ENCODE data around the gene SMARCA2.

The SMARCA2 gene

DNA sequence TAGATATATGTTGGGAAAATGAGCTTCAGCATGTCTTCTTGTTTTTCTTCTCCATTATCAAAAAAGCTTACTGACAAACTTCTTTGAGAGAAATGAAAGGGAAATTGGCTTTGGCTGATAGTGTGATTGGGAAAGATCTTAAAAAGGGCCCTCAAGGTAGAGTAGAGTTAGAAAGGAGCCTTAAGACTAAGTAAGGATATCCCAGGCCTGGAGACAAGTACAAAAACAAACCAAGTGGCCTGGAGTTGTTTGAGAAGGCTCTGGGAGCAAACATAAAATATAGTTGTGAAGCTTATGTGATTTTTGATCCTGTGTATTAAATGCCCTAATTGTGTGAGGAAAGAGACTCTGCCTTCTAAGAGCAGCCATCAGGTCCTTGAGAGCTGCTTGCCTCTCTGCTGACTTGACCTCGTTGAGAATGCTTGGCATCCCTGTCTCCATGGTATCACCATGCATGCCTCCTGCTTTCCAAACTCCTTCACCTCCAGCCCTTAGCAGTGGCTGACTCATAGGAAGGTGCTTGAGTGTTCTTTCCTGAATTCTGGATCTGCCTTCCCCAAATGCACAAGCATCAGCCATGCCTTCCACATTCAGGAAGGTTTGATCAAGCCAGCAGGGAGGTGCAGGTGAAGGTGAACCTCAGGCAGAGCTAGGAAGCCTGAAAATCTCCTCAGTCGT is 78.9 kb downstream of the SMARCA2 start:
- peak; percentile 51 for DNase-seq (ENCODE audit: low read depth)

DNA sequence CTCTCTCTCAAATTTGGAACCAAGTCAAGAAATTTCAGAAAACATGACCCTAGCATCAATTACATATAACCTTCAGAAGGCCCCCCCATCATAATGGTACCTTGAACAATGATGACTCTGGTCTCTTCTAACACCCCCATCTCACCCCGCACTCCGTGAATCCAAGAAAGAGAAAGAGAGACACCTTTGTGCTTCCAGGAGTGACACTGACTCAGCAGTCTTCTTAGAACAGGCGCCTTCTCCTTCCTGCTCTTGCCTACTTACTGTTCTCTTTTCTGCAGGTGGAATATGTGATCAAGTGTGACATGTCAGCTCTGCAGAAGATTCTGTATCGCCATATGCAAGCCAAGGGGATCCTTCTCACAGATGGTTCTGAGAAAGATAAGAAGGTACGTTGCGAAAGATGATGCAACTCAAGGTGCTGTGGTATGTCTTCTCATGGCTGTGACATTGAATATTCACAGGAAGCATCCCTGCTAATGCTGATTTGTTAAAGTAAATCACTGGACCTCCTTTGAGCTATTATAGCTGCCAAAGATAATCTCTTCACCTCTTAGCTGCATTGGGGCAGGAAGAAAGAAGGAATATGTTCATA is 81.3 kb downstream of the SMARCA2 start:
- DNase-seq (ENCODE audit: low read depth): peak; percentile 52

DNA sequence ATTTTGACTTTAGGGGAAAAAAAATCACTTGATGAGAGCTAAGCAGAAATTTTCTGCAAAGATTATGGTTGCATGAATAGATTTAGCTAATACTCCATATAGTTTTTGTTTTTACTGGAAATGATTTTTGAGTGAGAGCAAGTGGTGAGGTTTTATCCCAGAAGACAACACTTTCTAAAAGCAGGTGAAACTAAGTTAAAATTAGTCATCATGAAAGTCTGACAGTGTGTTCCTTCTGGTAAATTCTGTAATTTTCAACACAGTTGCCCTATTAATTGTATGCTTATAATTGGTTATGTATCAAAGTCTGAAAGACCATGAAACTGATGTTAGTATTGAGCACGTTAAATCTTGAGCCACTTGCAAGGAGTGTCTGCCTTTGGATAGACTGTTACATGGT is 91.5 kb downstream of the SMARCA2 start:
- no peak for DNase-seq (ENCODE audit: low read depth)

- DNase-seq (ENCODE audit: low read depth): peak; percentile 57
Observed at GRCh38 chr9:2107906-2108451, 92.8 kb downstream of the SMARCA2 start.

DNA sequence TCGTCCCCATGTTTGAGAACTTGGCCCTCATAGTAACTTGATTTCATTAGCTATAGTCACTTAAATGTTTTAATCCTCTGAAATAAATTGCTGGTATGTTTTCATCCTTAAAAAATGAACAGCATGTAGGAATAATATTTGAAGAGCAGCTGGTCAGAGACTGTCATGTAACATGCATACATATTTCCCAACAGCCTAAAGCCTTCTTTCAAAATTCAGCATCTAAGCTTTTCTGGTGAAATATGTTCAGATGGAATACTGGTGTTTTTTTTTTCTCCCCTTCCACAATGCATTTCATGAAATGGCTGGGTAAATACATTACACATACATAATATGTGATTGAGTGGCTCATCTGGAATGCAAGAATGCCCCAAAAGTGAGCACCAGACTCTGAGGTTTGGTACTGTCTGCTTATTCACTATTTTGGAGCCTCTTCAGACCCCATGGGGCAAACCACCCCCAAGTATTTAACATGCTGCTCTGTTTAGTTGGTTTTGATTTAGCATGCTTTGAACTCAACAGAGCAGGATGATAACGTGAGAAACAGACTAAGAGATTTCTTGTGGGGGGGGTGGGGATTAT is 94.0 kb downstream of the SMARCA2 start:
- peak; percentile 72 for DNase-seq (ENCODE audit: low read depth)

DNA sequence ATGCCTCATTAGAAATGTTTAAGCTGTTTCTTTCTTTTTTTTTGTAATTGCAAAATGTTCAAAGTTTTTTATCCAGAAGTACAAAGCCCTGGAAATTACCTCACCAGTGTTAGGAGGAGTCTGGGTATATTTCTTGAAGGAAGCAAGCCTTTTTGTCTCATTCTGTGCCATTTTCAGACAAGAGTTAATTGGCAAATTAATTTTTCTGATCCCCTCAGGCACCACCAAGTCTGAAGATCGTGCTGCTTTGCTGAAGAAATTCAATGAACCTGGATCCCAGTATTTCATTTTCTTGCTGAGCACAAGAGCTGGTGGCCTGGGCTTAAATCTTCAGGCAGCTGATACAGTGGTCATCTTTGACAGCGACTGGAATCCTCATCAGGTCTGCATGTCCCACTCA is 94.9 kb downstream of the SMARCA2 start:
- no peak for DNase-seq (ENCODE audit: low read depth)

- DNase-seq (ENCODE audit: low read depth): no peak
Observed at GRCh38 chr9:2116073-2116472, 100.9 kb downstream of the SMARCA2 start.

- no peak for DNase-seq (ENCODE audit: low read depth)
Observed at GRCh38 chr9:2117527-2117926, 102.4 kb downstream of the SMARCA2 start.

DNA sequence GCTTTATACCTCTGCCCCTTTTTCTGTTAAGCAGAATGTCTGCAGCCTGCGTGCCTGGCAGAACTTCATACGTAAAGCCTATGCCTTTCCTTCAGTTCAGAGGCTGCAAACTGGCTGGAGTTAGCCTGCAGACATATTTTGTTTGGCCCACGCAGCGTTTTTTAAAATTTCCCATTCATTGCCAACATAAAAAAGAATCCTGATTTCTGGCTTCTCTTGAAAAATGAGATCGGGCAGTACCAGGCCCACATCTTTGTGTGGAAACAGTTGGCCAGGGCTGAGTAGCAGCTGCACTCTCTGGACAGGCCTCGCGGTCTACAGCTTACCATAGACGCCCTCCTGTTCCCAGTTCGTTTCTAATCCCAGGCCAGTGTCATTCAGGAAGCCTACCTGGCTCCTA is 104.4 kb downstream of the SMARCA2 start:
- DNase-seq (ENCODE audit: low read depth): no peak

DNA sequence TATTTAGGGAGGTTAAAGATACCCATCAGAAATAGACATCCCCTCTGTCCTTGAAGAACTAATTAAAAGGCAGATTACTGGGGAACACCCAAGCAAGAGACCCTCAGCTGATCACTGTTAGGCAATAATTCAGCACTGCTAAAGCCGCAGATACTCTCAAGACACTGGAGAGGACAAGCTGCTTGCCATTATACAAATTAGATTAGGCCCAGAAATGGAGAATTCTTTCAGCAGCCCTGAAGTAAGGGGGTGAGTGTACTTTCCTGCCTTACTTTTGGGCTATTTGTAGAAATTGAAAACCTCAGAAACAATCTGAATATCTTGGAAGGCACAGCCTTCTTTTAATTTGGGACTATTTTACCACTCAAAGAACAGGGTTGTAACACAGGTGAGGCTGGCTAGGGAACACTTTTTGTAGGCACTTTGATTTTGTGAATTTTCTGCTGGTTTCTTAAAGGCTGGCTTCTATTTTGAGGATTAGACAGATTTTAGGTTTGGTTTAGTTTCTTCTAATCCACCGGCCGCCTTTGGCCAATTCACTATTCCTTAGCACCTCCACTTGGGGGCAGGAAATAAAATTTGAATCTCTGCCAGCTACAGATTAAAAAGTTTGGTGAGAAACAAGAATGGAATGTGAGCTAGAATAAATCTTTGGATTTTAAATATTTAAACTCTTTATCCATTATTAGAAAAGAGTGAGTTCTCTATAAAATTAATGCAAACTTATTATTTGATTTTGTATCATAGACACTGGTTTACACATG is 106.0 kb downstream of the SMARCA2 start:
- DNase-seq (ENCODE audit: low read depth): peak; percentile 49

DNA sequence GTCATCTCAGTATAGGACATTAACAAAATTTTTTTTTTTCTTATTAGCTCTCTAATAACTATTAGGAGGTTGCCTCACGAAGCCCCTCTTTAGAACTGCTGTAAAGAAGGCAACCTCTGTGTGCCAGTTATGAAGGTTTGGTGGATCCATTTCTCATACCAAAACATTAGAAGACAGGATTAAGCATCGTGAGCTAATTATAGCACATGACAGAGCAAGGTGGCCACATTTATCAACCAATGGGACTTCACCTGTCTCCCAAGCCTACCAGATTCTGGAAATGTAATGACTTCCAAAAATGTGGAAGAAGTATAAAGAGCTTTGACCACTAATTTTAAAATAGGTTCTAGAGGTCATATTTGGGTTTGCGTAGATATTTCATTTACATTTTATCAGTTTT is 107.2 kb downstream of the SMARCA2 start:
- no peak for DNase-seq (ENCODE audit: low read depth)

- DNase-seq (ENCODE audit: low read depth): peak; percentile 50
Observed at GRCh38 chr9:2125906-2126305, 110.8 kb downstream of the SMARCA2 start.

DNA sequence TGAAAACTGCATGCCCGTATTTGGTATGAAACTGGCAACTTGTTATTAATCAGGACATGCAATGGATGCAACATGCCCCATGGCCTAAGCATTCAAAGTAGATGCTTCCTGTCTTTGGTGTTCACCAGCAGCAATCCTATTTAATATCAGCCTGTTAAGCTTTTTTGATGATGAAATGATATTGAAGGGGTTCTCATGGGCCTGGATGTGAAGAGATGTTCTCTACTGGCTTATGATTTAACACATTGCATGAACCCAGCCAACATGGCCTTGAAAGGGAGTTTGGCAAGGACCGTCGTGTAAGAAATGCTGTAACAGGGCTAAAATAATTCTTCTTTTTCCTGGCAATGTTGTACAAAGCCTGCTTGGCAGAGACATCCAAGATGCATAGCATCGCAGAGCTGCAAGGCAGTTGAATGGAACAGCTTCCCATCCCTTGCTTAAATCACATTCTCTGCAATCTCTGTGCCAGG is 111.2 kb downstream of the SMARCA2 start:
- DNase-seq (ENCODE audit: low read depth): peak; percentile 78

- no peak for DNase-seq (ENCODE audit: low read depth)
Observed at GRCh38 chr9:2127486-2127885, 112.3 kb downstream of the SMARCA2 start.

GRCh38 chr9:2128141-2128540 is 113.0 kb downstream of the SMARCA2 start:
- no peak for DNase-seq (ENCODE audit: low read depth)

GRCh38 chr9:2128618-2129017 is 113.5 kb downstream of the SMARCA2 start:
- no peak for DNase-seq (ENCODE audit: low read depth)

DNA sequence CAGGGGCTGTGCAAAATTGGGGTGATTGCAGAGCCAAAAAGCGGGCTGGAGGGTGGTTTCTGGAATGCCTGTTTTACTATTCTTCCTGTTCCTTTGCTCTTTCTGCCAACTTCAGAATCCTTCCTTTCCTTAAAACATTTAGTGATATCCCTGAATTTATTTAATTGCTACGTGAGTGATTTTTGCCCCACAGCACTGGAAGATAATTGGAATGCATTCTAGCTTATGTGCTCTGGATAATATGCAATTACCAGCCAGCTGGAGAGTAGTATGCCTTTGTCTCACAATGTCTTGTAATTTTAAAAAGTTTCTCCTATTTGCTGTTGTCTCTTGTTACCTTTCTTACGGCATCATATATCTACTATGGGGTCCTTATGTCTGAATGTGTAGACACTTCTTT is 115.8 kb downstream of the SMARCA2 start:
- DNase-seq (ENCODE audit: low read depth): no peak

DNA sequence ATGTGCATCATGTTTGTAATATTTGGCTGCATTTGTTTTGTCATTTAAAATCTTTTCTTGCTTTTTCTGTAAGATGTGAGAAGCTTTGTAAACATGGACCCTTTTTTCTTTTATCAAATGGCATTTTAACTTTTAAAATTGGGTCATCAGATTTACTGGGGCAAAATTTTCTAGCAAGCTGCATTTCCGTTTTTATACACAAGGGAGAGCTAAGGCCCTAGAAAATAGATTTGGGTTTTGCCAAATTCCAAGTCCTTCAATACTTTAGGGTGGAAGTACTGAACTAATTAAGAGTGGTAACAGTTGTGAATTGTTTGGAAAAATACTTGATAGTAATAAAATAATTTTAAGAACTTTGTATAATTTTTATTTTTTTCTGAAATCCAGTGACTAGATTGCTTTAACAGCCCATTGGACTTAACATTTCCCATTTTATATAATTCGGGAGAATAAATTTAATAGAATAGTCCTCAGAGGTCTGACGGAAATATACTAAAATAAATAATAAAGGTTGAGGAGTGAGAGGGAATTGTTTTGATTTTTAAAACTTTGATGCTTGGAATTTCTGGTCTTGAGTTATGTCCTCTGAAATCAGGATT is 117.4 kb downstream of the SMARCA2 start:
- DNase-seq (ENCODE audit: low read depth): peak; percentile 54

GRCh38 chr9:2134391-2134790 is 119.2 kb downstream of the SMARCA2 start:
- DNase-seq (ENCODE audit: low read depth): peak; percentile 65

DNA sequence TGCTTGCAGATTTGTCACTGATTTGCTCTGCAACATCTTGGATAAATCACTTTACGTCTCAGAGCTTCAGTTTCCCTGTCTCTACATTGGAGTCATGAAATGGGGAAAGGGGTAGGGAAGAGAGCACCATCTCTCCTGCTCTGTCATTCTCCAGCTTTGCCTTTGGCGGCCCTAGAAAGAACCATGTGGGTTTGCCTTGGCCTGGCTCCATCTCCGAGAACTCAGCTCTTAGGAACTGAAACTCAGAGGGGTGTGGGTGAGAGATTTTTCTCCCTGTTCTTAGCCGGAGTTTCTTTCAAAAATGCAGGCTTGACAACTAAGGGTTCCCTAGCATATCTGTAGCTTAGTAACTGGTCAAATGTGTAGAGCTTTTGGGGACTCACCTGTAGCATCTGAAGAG is 123.5 kb downstream of the SMARCA2 start:
- DNase-seq (ENCODE audit: low read depth): no peak

DNA sequence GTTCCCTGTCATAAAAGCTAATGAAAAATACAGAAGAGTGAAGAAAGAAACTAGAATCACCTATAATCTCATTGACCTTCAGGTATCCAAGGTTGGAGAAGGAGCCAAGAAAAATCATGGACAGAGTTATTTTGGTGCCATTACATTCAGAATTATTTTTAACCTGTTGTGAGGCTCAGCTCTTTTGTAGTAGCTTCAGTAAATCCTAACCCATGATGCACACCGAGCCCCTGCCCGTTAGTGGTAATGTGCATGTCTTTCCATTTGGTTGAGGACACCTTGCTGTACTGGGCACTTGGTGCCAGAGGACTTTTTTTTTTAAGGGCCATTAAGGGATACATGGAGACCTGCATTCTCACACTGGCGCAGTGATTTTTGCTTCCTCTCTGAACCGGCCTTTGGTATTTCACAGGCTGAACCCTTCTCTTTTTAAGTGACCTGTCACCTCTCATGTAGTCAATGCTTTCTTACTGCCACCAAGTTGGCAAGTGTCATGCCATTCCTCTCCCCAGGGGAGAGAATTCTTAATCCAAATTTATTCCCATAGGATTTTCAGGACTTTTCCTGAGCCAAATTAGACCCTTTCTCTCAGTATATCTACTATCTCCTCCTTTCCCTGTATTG is 125.6 kb downstream of the SMARCA2 start:
- no peak for DNase-seq (ENCODE audit: low read depth)

DNA sequence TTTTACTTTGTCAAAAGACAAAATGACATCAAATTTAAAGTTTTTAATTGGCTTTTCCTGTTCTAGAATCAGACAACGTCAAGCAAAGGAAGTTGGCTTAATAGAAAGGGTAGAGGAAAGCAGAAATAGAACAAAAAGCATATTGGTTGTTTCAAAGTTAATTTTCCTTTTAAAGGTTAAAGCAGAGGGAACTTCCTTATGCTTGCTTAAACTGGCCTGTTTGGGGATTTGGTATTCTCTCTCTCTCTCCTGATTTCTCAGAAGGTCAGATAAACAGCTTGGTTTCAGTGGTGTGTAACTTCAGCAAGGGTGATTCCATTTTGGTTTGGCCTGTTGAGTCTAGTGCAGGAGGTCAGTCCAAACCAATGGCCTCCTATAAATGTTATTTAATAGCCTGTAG is 127.1 kb downstream of the SMARCA2 start:
- no peak for DNase-seq (ENCODE audit: low read depth)
